GM18907 (cell line): Measurements from ENCODE around the gene MPP7.
"Not testable (repeated sequence)": the region's sequence is repeated elsewhere in the genome, so short reads cannot be mapped to it uniquely, and the experiment has no call there.

Experiments
- ATAC-seq: cut with Tn5 transposase; IDR thresholded peaks from one replicate; pipeline ENCODE4 v1.9.1; 2021; ENCODE audit warnings: mild to moderate bottlenecking, moderate library complexity; ENCODE audit not compliant: unreplicated experiment

Gene MPP7

GRCh38 chr10:28302638-28303488 is at the start of gene MPP7:
Gene MPP7 (minus strand): TSS chr10:28303064. CDS start chr10:28238604, 64,460 bp downstream.
- ATAC-seq, result peak; percentile 100

- ATAC-seq, result no peak
These were observed 47.0 kb upstream of the MPP7 start for GRCh38 chr10:28349892-28350291.

GRCh38 chr10:28343987-28344895 is 41.4 kb upstream of the MPP7 start:
- ATAC-seq, result no peak

- ATAC-seq, result no peak
These were observed 40.4 kb upstream of the MPP7 start for GRCh38 chr10:28343252-28343651.

GRCh38 chr10:28341679-28342078 is 38.8 kb upstream of the MPP7 start:
- not testable (repeated sequence) for ATAC-seq

GRCh38 chr10:28332726-28333125 is 29.9 kb upstream of the MPP7 start:
- no peak for ATAC-seq

GRCh38 chr10:28331841-28332240 is 29.0 kb upstream of the MPP7 start:
- ATAC-seq, result no peak

- no peak for ATAC-seq
These were observed 28.2 kb upstream of the MPP7 start for GRCh38 chr10:28331066-28331465.

- no peak for ATAC-seq
These were observed 25.5 kb upstream of the MPP7 start for GRCh38 chr10:28328346-28328745.

- ATAC-seq, result no peak
These were observed 24.6 kb upstream of the MPP7 start for GRCh38 chr10:28327491-28327880.

GRCh38 chr10:28326516-28327490 is 23.9 kb upstream of the MPP7 start:
- ATAC-seq, result no peak

GRCh38 chr10:28320799-28321198 is 17.9 kb upstream of the MPP7 start:
- ATAC-seq, result no peak

GRCh38 chr10:28320090-28320489 is 17.2 kb upstream of the MPP7 start:
- ATAC-seq, result no peak

GRCh38 chr10:28319061-28319460 is 16.2 kb upstream of the MPP7 start:
- not testable (repeated sequence) for ATAC-seq

GRCh38 chr10:28318626-28319025 is 15.8 kb upstream of the MPP7 start:
- ATAC-seq, result no peak

GRCh38 chr10:28317760-28318159 is 14.9 kb upstream of the MPP7 start:
- no peak for ATAC-seq

GRCh38 chr10:28316696-28317095 is 13.8 kb upstream of the MPP7 start:
- no peak for ATAC-seq

GRCh38 chr10:28315140-28315539 is 12.3 kb upstream of the MPP7 start:
- ATAC-seq, result no peak

- no peak for ATAC-seq
These were observed 11.3 kb upstream of the MPP7 start for GRCh38 chr10:28314211-28314610.

GRCh38 chr10:28312572-28312971 is 9.7 kb upstream of the MPP7 start:
- no peak for ATAC-seq

- no peak for ATAC-seq
These were observed 8.2 kb upstream of the MPP7 start for GRCh38 chr10:28311104-28311503.
